Neural cell (in vitro differentiated cells): Measurements from ENCODE around the gene KRTAP4-6. TPM values are rescaled to one million over a fixed set of nuclear protein-coding genes. Genes with fewer than 3 reads are reported as not detected.

Experiments
- H2AFZ ChIP-seq: fragments of 200-600, 300-800 bp; sonication (generic), shearing (Covaris generic); 2 replicates; pipeline ENCODE4 v1.6.0; 2014; ENCODE audit warnings: low read depth, mild to moderate bottlenecking, antibody characterized with exemption, low read length, moderate library complexity
- H3F3A ChIP-seq: fragments of 200-600 bp; shearing (Covaris generic); 2 replicates; pipeline ENCODE4 v1.6.1; 2016; ENCODE audit warnings: mild to moderate bottlenecking, moderate library complexity, mixed read lengths, antibody characterized with exemption, low read length; ENCODE audit not compliant: insufficient read depth, poor library complexity, severe bottlenecking
- H3K27ac ChIP-seq: fragments of 200-600, 300-800 bp; sonication (generic), shearing (Covaris generic); 2 replicates; pipeline ENCODE4 v1.5.1; 2014; ENCODE audit warnings: mild to moderate bottlenecking, low read length, moderate library complexity
- H3K27me3 ChIP-seq: fragments of 300-800, 200-600 bp; sonication (generic), shearing (Covaris generic); 2 replicates; pipeline ENCODE4 v1.6.0; 2014; ENCODE audit warnings: mild to moderate bottlenecking, low read depth, low read length, moderate library complexity; ENCODE audit not compliant: insufficient read depth
- H3K36me3 ChIP-seq: fragments of 300-800, 200-600 bp; sonication (generic), shearing (Covaris generic); 2 replicates; pipeline ENCODE4 v1.5.1; 2014; ENCODE audit warnings: mild to moderate bottlenecking, antibody characterized with exemption, low read length, moderate library complexity; ENCODE audit not compliant: insufficient read depth
- H3K4me2 ChIP-seq: fragments of 300-800, 200-600 bp; sonication (generic), shearing (Covaris generic); 2 replicates; pipeline ENCODE4 v1.6.0; 2014; ENCODE audit warnings: mild to moderate bottlenecking, low read length
- H3K4me3 ChIP-seq: fragments of 300-800, 200-600 bp; sonication (generic), shearing (Covaris generic); 2 replicates; pipeline ENCODE4 v1.5.1; 2014; ENCODE audit warnings: mild to moderate bottlenecking, low read length, moderate library complexity
- H3K79me2 ChIP-seq: fragments of 200-600 bp; shearing (Covaris generic); replicated peaks from 2 replicates; pipeline ENCODE4 v1.6.0; 2014; ENCODE audit warnings: mild to moderate bottlenecking, low read length, moderate library complexity; ENCODE audit not compliant: insufficient read depth
- H3K9ac ChIP-seq: fragments of 300-800, 200-600 bp; sonication (generic), shearing (Covaris generic); 2 replicates; pipeline ENCODE4 v1.6.1; 2016; ENCODE audit warnings: mild to moderate bottlenecking, low read length, mixed read lengths
- H3K9me2 ChIP-seq: fragments of 200-600 bp; shearing (Covaris generic); 2 replicates; pipeline ENCODE4 v1.6.1; 2016; ENCODE audit warnings: mild to moderate bottlenecking, low read length, mixed read lengths; ENCODE audit not compliant: insufficient read depth
- H3K9me3 ChIP-seq: fragments of 200-600, 300-800 bp; sonication (generic), shearing (Covaris generic); 2 replicates; pipeline ENCODE4 v1.6.1; 2016; ENCODE audit warnings: mild to moderate bottlenecking, mixed run types, low read length, moderate library complexity, mixed read lengths
- H4K20me1 ChIP-seq: fragments of 200-600 bp; shearing (Covaris generic); 2 replicates; pipeline ENCODE4 v1.6.1; 2016; ENCODE audit warnings: mild to moderate bottlenecking, mixed run types; ENCODE audit not compliant: insufficient read depth
- EP300 ChIP-seq: fragments of 450-650 bp; conservative IDR thresholded peaks from 2 replicates; pipeline ENCODE4 v1.6.1; 2014; ENCODE audit warnings: antibody characterized with exemption, mild to moderate bottlenecking, moderate library complexity; ENCODE audit not compliant: poor library complexity, severe bottlenecking
- EZH2 ChIP-seq: fragments of 200-600, 300-800 bp; shearing (Covaris generic), sonication (generic); IDR thresholded peaks from 2 replicates; pipeline ENCODE4 v1.6.1; 2014; ENCODE audit warnings: antibody characterized with exemption, low read length, borderline replicate concordance, mild to moderate bottlenecking; ENCODE audit not compliant: insufficient read depth, poor library complexity, severe bottlenecking
- MXI1 ChIP-seq: fragments of 450-650 bp; conservative IDR thresholded peaks from 2 replicates; pipeline ENCODE4 v1.6.1; 2014; ENCODE audit warnings: antibody characterized with exemption, mild to moderate bottlenecking; ENCODE audit not compliant: poor library complexity, severe bottlenecking
- POLR2AphosphoS5 ChIP-seq: IDR thresholded peaks from 2 replicates; pipeline ENCODE4 v1.6.1; 2012
- RAD21 ChIP-seq: fragments of 450-650 bp; conservative IDR thresholded peaks from 2 replicates; pipeline ENCODE4 v1.6.1; 2014; ENCODE audit warnings: antibody characterized with exemption, mild to moderate bottlenecking, moderate library complexity
- SMC3 ChIP-seq: fragments of 450-650 bp; conservative IDR thresholded peaks from 2 replicates; pipeline ENCODE4 v1.6.1; 2014; ENCODE audit warnings: antibody characterized with exemption, mild to moderate bottlenecking, moderate library complexity; ENCODE audit not compliant: poor library complexity
- TAF1 ChIP-seq: IDR thresholded peaks from 2 replicates; pipeline ENCODE4 v1.6.1; 2012; ENCODE audit warnings: low read depth
- polyA plus RNA-seq: library from polyadenylated mRNA; depleted of rRNA; stranded (reverse); fragments of >200 nt; gene quantifications from 2 replicates; pipeline ENCODE4 v1.2.3, GENCODE V29; 2014
- TF ChIP-seq, protein P1 (sequence below): IDR thresholded peaks from 2 replicates; pipeline ENCODE4 v1.6.1; 2012; ENCODE audit warnings: borderline replicate concordance
- TF ChIP-seq, protein P2 (sequence below): fragments of 450-650 bp; IDR thresholded peaks from 2 replicates; pipeline ENCODE4 v1.5.1; 2014; ENCODE audit warnings: antibody characterized with exemption, mild to moderate bottlenecking, moderate library complexity; ENCODE audit not compliant: poor library complexity, severe bottlenecking

KRTAP4-6 gene
- polyA plus RNA-seq, 1 donor from 2014 or later: not detected

DNA sequence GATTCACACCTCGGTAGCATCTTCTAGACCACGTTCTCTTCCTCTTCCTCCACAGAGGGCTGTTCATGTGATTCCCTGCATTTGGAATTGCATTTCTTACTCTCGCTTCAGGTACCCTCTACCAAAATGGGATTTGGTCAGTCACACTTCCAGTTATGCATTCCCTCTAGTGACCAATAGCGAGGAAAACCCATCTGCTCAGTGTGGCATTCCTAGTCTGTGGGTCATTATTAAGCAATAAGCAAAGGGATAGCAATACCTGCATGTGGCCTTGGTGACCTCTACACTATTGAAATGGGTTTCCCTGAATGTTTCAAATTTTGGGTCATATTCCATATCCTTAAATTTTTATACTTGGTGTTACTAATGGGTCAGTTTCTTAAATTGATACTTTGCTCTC lies 9.7 kb upstream of the KRTAP4-6 start:
- Histone ChIP-seq H3K9me3 (no peaks in the 10 kb centered on the region), H4K20me1 (no peaks in the 10 kb centered on the region), H3F3A (no peaks in the 10 kb centered on the region), H3K4me2 (no peak overlapping the region), H2AFZ (no peak overlapping the region), H3K4me3 (no peak overlapping the region), H3K79me2 (no peaks in the 10 kb centered on the region), H3K36me3 (no peaks in the 10 kb centered on the region), H3K27me3 (no peaks in the 10 kb centered on the region), H3K9ac (no peak overlapping the region), H3K9me2 (no peaks in the 10 kb centered on the region), H3K27ac (no peak overlapping the region)
- TF ChIP-seq EZH2: no peak
- no peak for TF ChIP-seq EP300
- TF ChIP-seq SMC3: no peak
- TF ChIP-seq, protein P1, sequence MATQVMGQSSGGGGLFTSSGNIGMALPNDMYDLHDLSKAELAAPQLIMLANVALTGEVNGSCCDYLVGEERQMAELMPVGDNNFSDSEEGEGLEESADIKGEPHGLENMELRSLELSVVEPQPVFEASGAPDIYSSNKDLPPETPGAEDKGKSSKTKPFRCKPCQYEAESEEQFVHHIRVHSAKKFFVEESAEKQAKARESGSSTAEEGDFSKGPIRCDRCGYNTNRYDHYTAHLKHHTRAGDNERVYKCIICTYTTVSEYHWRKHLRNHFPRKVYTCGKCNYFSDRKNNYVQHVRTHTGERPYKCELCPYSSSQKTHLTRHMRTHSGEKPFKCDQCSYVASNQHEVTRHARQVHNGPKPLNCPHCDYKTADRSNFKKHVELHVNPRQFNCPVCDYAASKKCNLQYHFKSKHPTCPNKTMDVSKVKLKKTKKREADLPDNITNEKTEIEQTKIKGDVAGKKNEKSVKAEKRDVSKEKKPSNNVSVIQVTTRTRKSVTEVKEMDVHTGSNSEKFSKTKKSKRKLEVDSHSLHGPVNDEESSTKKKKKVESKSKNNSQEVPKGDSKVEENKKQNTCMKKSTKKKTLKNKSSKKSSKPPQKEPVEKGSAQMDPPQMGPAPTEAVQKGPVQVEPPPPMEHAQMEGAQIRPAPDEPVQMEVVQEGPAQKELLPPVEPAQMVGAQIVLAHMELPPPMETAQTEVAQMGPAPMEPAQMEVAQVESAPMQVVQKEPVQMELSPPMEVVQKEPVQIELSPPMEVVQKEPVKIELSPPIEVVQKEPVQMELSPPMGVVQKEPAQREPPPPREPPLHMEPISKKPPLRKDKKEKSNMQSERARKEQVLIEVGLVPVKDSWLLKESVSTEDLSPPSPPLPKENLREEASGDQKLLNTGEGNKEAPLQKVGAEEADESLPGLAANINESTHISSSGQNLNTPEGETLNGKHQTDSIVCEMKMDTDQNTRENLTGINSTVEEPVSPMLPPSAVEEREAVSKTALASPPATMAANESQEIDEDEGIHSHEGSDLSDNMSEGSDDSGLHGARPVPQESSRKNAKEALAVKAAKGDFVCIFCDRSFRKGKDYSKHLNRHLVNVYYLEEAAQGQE: no peak
- TF ChIP-seq RAD21: no peak
- no peak for TF ChIP-seq TAF1
- no peak for TF ChIP-seq POLR2AphosphoS5
- TF ChIP-seq, protein P2, sequence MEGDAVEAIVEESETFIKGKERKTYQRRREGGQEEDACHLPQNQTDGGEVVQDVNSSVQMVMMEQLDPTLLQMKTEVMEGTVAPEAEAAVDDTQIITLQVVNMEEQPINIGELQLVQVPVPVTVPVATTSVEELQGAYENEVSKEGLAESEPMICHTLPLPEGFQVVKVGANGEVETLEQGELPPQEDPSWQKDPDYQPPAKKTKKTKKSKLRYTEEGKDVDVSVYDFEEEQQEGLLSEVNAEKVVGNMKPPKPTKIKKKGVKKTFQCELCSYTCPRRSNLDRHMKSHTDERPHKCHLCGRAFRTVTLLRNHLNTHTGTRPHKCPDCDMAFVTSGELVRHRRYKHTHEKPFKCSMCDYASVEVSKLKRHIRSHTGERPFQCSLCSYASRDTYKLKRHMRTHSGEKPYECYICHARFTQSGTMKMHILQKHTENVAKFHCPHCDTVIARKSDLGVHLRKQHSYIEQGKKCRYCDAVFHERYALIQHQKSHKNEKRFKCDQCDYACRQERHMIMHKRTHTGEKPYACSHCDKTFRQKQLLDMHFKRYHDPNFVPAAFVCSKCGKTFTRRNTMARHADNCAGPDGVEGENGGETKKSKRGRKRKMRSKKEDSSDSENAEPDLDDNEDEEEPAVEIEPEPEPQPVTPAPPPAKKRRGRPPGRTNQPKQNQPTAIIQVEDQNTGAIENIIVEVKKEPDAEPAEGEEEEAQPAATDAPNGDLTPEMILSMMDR: no peak
- TF ChIP-seq MXI1: no peak

DNA sequence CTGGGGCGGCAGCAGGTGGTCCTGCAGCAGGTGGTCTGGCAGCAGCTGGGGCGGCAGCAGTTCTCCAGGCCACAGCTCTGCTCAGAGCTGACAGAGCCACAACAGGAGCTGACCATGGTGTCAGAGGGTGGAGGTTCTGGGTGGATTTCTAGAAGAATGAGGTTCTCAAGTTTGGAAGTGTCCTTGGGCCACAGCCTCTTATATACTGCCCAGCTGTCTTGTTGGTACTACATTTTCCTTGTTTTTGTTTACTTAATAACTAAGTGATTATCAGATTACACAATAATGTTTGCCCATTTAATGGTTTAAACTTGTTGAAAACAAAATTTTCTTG lies 9.3 kb upstream of the KRTAP4-6 start, which contains the start of gene KRTAP4-5:
TSS of gene KRTAP4-5 (minus strand) at position 174 of the 334 bp plus-strand sequence. CDS start at position 116, 58 bp downstream.
- no peaks in the 10 kb centered on the region for H3F3A ChIP-seq
- no peak within 1 kb of the TSS for H3K27ac ChIP-seq

More for the DNA sequence above, 9.3 kb upstream of the KRTAP4-6 start, which contains the start of gene KRTAP4-5:
- no peaks in the 10 kb centered on the region for H4K20me1 ChIP-seq
- no peak within 1 kb of the TSS for H2AFZ ChIP-seq
- H3K79me2 ChIP-seq: no peaks in the 10 kb centered on the region
- no peak within 1 kb of the TSS for H3K4me2 ChIP-seq
- TF ChIP-seq MXI1: no peak
- TF ChIP-seq POLR2AphosphoS5: no peak
- no peak for TF ChIP-seq EZH2
- no peak for TF ChIP-seq SMC3
- no peak for TF ChIP-seq EP300
- TF ChIP-seq, protein P1: no peak
- no peak for TF ChIP-seq RAD21
- TF ChIP-seq, protein P2: no peak
- no peak for TF ChIP-seq TAF1
- no peak within 1 kb of the TSS for H3K4me3 ChIP-seq
- H3K27me3 ChIP-seq: no peaks in the 10 kb centered on the region
- no peaks in the 10 kb centered on the region for H3K36me3 ChIP-seq
- H3K9ac ChIP-seq: no peak within 1 kb of the TSS
- H3K9me2 ChIP-seq: no peaks in the 10 kb centered on the region
- H3K9me3 ChIP-seq: no peaks in the 10 kb centered on the region
